Measurements from ENCODE around the gene MCRIP2.
A peak's percentile ranks its signal among the peaks of the same experiment; 100 is the strongest.

The MCRIP2 gene

DNA sequence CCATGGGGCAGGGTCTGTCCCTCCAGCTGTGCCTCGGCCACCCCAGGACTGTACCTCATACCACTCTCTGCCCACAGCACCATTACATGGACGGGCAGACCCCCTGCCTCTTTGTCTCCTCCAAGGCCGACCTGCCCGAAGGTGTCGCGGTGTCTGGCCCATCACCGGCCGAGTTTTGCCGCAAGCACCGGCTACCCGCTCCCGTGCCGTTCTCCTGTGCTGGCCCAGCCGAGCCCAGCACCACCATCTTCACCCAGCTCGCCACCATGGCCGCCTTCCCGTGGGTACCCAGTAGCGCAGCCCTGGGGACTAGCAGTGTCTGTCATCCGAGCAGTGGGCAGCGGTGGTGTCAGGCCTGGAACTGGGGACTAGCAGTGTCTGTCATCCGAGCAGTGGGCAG lies 31.2 kb downstream of the MCRIP2 start:
- DNase-seq (ENCODE audit: low read depth in 1 of 2, low spot score in 1 of 2) = no peak
- TF ChIP-seq SPI1 (IDR thresholded peaks at IDR 0.05; ENCODE audit: borderline replicate concordance, low read depth) = no peak
- Histone ChIP-seq H3K27me3 (ENCODE audit: insufficient read depth, poor library complexity, severe bottlenecking) (no peaks in the 10 kb centered on the region), H3K27ac (replicated peaks) (no peak overlapping the region), H3K4me3 (replicated peaks; ENCODE audit: insufficient read depth, low read length) (no peak overlapping the region)

DNA sequence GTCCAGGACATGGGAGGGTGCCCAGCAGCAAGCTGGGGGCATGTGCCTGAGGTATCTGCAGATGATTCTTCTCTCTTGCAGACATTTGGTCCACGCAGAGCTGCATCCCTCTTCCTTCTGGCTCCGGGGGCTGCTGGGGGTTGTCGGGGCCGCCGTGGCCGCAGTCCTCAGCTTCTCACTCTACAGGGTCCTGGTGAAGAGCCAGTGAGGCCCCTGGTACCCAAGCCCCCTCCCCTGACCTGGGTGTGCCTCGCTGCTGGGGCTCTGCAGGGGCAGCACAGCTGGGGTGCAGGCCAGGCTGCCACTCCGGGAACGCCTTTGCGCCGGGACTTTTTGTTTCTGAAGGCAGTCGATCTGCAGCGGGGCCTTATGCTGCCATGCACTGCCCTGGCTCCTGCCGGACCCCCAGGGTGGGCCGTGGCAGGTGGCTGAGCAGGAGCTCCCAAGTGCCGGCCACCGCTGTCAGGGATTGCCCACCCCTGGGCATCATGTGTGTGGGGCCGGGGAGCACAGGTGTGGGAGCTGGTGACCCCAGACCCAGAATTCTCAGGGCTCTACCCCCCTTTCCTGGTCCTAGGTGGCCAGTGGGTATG lies 31.9 kb downstream of the MCRIP2 start:
- Histone ChIP-seq H3K27me3 (ENCODE audit: insufficient read depth, poor library complexity, severe bottlenecking) (no peaks in the 10 kb centered on the region), H3K4me3 (replicated peaks; ENCODE audit: insufficient read depth, low read length) (no peak overlapping the region), H3K27ac (replicated peaks) (no peak overlapping the region)
- TF ChIP-seq CTCF (IDR thresholded peaks at IDR 0.05; ENCODE audit: insufficient read depth, low read length) = no peak
- TF ChIP-seq POLR2AphosphoS5 (IDR thresholded peaks at IDR 0.05; ENCODE audit: low read depth) = no peak
- no peak for TF ChIP-seq GABPA (IDR thresholded peaks at IDR 0.05; ENCODE audit: low read depth)
- no peak for TF ChIP-seq SPI1 (IDR thresholded peaks at IDR 0.05; ENCODE audit: borderline replicate concordance, low read depth)
- no peak for TF ChIP-seq REST (IDR thresholded peaks at IDR 0.05; ENCODE audit: insufficient replicate concordance, low read depth)
- DNase-seq (ENCODE audit: low read depth in 1 of 2, low spot score in 1 of 2) = no peak

GRCh38 chr16:674214-674881 lies 32.7 kb downstream of the MCRIP2 start:
- no peaks in the 10 kb centered on the region for H3K27me3 ChIP-seq (ENCODE audit: insufficient read depth, poor library complexity, severe bottlenecking)
- H3K27ac ChIP-seq (replicated peaks) = no peak overlapping the region
- no peak for TF ChIP-seq GABPA (IDR thresholded peaks at IDR 0.05; ENCODE audit: low read depth)
- no peak for TF ChIP-seq SPI1 (IDR thresholded peaks at IDR 0.05; ENCODE audit: borderline replicate concordance, low read depth)
- 0 out of 2 replicates have a peak, but pooled peaks have one; percentile 7 for TF ChIP-seq POLR2AphosphoS5 (IDR thresholded peaks at IDR 0.05; ENCODE audit: low read depth)
- H3K4me3 ChIP-seq (replicated peaks; ENCODE audit: insufficient read depth, low read length) = no peak overlapping the region
- DNase-seq (ENCODE audit: low read depth in 1 of 2, low spot score in 1 of 2) = no peak

DNA sequence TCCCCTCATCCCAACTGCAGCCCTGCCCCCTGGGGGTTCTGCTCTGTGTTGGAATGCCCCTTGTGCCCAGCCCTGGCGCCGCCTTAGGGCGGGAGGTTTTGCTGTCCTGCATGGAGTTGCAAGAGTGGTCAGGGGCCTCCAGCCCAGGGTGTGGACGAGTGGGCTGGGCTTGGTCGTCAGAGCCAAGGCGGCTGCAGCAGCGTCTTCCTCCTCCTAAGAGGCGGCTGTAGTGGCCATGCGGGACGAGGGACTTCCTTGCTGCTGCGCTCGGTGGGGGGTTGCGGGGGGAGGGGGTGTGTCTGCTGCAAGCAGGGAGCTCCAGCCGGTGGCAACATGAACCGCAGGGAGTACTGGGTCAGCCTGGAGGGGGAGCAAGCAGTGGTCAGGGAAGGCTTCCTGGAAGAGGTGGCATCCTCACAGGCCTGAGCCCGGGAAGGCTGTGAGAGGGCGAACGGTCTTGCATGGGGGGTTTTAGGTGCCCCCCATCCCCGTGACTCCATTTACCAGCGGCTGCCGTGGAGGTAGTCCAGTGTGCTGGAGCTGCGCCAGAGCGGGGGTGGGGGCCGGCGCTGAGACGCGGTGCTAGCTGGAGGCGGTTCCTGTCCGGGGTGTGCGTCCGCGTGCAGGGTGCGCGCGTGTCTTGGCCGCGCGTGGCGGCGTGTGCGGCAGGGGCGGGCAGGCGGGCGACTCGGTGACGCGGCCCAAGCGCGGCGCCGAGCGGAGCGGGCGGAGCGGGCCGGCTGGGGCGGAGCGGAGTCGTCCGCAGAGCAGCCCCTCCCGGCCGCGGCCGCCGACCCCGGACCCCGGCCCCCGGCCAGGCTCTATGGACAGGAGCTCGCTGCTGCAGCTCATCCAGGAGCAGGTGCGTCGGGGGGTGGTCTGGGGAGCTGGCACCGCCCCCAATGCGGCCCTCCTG lies 33.6 kb downstream of the MCRIP2 start, which contains the start of gene RHBDL1:
RHBDL1 (plus strand) TSS at position 704 of the 916 bp plus-strand sequence; CDS start at position 824, 120 bp downstream.
- peak; percentile 64 to 76 for DNase-seq (ENCODE audit: low read depth in 1 of 2, low spot score in 1 of 2)
- Histone ChIP-seq H3K27ac (replicated peaks) (no peak within 1 kb of the TSS), H3K4me3 (replicated peaks; ENCODE audit: insufficient read depth, low read length) (peak within 1 kb of the TSS; percentile 19; the same call in 1 of the 2 replicates), H3K27me3 (ENCODE audit: insufficient read depth, poor library complexity, severe bottlenecking) (no peaks in the 10 kb centered on the region)
- TF ChIP-seq REST (IDR thresholded peaks at IDR 0.05; ENCODE audit: insufficient replicate concordance, low read depth) = no peak

Measured in HL-60 (cell line).